Common myeloid progenitor, CD34-positive (primary cell): ENCODE results near the gene COL23A1.

ENCODE experiments used
- CTCF ChIA-PET: fragments of 350-600 bp; sonication (Branson Sonifier 250); formaldehyde crosslinking; loops from one replicate; lab custom pipeline; 2021; ENCODE audit warnings: antibody characterized with exemption; lab: Charles Lee
- POLR2A ChIA-PET: fragments of 350-600 bp; sonication (Branson Sonifier 250); formaldehyde crosslinking; loops from one replicate; lab custom pipeline; 2021; ENCODE audit warnings: antibody characterized with exemption; lab: Charles Lee
- DNase-seq, 3 donors: peaks; one replicate each; pipeline versions ENCODE4 v3.0.0 to v3.0.0-alpha.2; 2013
- H3K27ac ChIP-seq, 2 experiments: 1 replicate in 1 of 2; 2 replicates in 1 of 2; pipeline ENCODE4 v1.7.0; 2013; ENCODE audit warnings: inconsistent platforms in 2 of 2, low read length in 2 of 2, mild to moderate bottlenecking in 2 of 2, low read depth in 1 of 2, moderate library complexity in 1 of 2; ENCODE audit not compliant: severe bottlenecking in 2 of 2, insufficient read depth in 1 of 2, poor library complexity in 1 of 2
- H3K27me3 ChIP-seq, 5 experiments: replicated peaks in 2 of 5; 1 replicate in 3 of 5; 2 replicates in 2 of 5; pipeline versions ENCODE4 v1.6.1 to v1.7.0; 2013; ENCODE audit warnings: low read length in 4 of 5, mild to moderate bottlenecking in 2 of 5, moderate library complexity in 2 of 5, inconsistent platforms in 1 of 5; ENCODE audit not compliant: insufficient read depth in 5 of 5, control insufficient read depth in 4 of 5
- H3K36me3 ChIP-seq, 4 experiments: 1 replicate in 2 of 4; 2 replicates in 2 of 4; pipeline versions ENCODE4 v1.6.1 to v1.7.0; 2013; ENCODE audit warnings: low read length in 3 of 4, control low read depth in 1 of 4, mild to moderate bottlenecking in 1 of 4; ENCODE audit not compliant: control insufficient read depth in 4 of 4, insufficient read depth in 4 of 4
- H3K4me1 ChIP-seq, 4 experiments: 1 replicate in 3 of 4; 2 replicates in 1 of 4; pipeline versions ENCODE4 v1.6.1 to v1.7.1; 2013; ENCODE audit warnings: low read length in 3 of 4, mild to moderate bottlenecking in 3 of 4, control low read depth in 1 of 4, inconsistent platforms in 1 of 4, moderate library complexity in 1 of 4; ENCODE audit not compliant: control insufficient read depth in 4 of 4, insufficient read depth in 4 of 4; ENCODE audit errors: control extremely low read depth in 1 of 4
- H3K4me3 ChIP-seq, 7 experiments: 1 replicate in 4 of 7; 2 replicates in 3 of 7; pipeline versions ENCODE4 v1.5.1 to v1.7.0; 2013; ENCODE audit warnings: mild to moderate bottlenecking in 7 of 7, low read length in 6 of 7, moderate library complexity in 6 of 7, inconsistent platforms in 2 of 7, low read depth in 2 of 7, control low read depth in 1 of 7; ENCODE audit not compliant: insufficient read depth in 4 of 7, control insufficient read depth in 1 of 7; ENCODE audit errors: extremely low read depth in 1 of 7
- H3K9me3 ChIP-seq, 5 experiments: 1 replicate in 4 of 5; 2 replicates in 1 of 5; pipeline versions ENCODE4 v1.6.1 to v1.7.1; 2013; ENCODE audit warnings: low read length in 4 of 5, mild to moderate bottlenecking in 2 of 5, inconsistent platforms in 1 of 5, low read depth in 1 of 5, moderate library complexity in 1 of 5; ENCODE audit not compliant: control insufficient read depth in 4 of 5, insufficient read depth in 2 of 5; ENCODE audit errors: control extremely low read depth in 1 of 5
- WGBS: methylation state at CpG from one replicate; pipeline ENCODE4 v1.1.5; 2013; ENCODE audit not compliant: insufficient coverage; 5-methylcytosine and 5-hydroxymethylcytosine counted together

COL23A1 gene

DNA sequence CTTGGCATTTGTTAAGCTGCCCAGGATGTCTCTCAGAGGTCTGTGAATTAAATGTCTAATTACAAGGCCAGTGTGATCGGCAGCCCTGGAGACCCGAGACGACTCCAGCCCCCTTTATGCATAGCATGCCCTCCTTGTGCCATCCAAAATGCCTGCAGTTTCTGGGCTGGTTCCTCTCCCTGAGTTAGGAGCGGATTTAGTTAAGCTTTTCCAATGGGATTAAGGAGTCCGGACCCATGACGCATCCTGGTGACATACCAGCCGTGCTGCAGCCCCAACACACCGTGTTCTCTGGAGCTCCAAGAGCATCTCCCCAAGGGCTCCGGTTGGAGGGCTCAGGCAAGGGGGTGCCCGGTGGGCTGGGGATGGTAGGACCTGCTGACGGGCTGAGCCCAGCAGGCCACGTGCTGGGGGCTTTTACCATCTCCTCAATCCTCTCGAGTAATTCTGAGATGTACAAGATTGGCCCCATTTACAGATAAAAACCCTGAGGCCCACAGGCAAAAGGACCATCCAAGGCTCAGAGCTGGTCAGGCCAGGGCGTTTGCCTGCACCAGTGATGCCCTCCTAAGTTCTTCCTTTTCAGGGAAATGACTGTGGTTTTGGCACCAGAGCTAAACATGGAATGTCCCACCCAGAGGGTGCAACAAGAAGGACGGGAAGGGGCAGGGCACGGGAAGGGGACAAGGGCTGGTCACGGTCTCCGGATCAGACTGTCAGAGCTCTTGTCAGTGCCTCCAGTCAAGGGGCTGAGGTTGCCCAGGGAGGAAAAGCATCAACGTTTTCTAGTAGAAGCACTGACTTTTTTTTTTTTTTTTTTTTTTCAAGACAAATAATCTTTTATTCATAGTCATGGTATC lies 275.0 kb downstream of the COL23A1 start:
- ChIA-PET CTCF (interaction anchor here (0.6 kb wide), 1 partner anchor 35 kb away, joined by 4 read pairs; no protein-coding TSS in a partner anchor), POLR2A (no interaction called here)
- Histone ChIP-seq H3K27me3 (no peaks in the 10 kb centered on the region), H3K27ac (no peak overlapping the region), H3K4me3 (no peak overlapping the region), H3K36me3 (no peaks in the 10 kb centered on the region), H3K4me1 (peaks cover 0 to under 1% (median 0%) of the 10 kb centered on the region in 4 experiments), H3K9me3 (peaks cover 0 to 5% (median 3%) of the 10 kb centered on the region in 5 experiments)
- WGBS = 96% methylated on average over 18 of the region's 19 CpGs
- no peak for DNase-seq

DNA sequence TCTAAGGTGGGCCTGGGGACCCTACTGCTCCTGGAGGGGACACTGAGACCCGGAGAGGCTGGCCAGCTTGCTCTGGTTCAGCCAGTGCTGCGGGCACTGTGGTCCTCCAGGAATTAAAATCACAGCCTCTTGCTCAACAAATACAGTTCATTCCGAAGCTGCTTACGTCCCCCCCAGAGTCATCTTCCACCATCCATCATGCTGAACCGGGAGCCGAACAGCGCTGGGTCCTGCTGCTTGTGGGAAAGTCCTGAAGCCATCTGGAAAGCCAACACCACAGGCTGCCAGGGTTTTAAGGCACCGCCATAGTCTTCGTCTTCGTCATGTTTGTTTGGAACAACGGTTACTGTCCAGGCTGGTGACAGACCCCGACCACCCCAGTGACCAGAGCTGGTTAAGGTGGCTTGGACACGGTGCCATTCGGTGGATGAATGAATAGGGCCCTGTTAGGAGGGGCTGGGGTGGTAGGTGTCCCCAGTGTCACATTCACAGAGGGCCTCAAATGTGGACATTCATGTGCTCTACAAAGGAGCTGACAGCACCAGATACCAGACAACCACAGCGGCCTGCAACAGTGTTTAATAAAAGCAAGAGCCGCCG lies 276.0 kb downstream of the COL23A1 start:
- Histone ChIP-seq H3K4me3 (no peak overlapping the region), H3K27ac (no peak overlapping the region), H3K36me3 (no peaks in the 10 kb centered on the region), H3K4me1 (no peaks in the 10 kb centered on the region), H3K27me3 (no peaks in the 10 kb centered on the region), H3K9me3 (peaks cover 0 to 5% (median 3%) of the 10 kb centered on the region in 5 experiments)
- ChIA-PET POLR2A (no interaction called here), CTCF (no interaction called here)
- WGBS = 96% methylated on average over 15 of the region's 17 CpGs
- no peak for DNase-seq

DNA sequence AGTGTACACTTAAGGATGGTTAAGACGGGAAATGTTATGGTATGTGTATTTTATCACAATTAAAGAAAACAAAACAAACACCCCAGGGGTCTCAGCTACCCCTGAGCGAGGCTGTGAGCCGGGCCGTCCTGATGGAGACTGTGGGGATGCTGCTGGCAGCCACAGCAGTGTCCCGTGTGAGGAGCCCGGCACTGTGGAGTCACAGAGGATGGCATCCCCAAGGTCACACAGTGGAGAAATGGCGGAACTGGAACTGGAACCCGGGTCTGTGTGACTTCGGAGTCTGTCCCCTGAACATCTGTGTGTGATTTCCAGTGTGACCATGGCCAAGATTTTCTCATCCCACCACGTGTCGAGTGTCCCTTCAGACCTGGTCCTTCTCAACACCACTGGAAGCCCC lies 276.9 kb downstream of the COL23A1 start:
- Histone ChIP-seq H3K27ac (no peak overlapping the region), H3K9me3 (peaks cover 0 to 5% (median 3%) of the 10 kb centered on the region in 5 experiments), H3K27me3 (no peaks in the 10 kb centered on the region), H3K36me3 (no peaks in the 10 kb centered on the region), H3K4me3 (no peak overlapping the region), H3K4me1 (no peaks in the 10 kb centered on the region)
- DNase-seq = no peak
- ChIA-PET POLR2A (no interaction called here), CTCF (no interaction called here)
- 97% methylated on average over 8 of the region's 11 CpGs for WGBS

DNA sequence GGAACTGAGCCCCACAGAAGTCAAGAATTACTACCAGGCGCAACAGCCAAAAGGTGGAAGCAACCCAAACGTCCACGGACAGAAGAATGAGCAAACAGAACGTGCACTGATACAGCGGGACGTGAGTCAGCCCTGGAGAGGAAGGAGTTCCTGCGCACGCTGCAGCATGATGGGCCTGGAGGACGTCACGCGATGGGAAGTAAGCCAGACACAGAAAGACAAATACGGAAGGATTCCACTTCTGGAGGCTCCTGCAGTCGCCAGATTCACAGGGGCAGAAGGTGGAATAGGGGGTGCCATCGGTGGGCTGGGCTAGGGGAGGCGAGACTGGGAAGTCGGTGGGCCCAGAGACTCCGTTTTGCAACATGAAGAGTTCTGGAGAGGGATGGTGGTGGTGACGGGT lies 277.3 kb downstream of the COL23A1 start:
- CTCF ChIA-PET = no interaction called here
- POLR2A ChIA-PET = no interaction called here
- DNase-seq = no peak

DNA sequence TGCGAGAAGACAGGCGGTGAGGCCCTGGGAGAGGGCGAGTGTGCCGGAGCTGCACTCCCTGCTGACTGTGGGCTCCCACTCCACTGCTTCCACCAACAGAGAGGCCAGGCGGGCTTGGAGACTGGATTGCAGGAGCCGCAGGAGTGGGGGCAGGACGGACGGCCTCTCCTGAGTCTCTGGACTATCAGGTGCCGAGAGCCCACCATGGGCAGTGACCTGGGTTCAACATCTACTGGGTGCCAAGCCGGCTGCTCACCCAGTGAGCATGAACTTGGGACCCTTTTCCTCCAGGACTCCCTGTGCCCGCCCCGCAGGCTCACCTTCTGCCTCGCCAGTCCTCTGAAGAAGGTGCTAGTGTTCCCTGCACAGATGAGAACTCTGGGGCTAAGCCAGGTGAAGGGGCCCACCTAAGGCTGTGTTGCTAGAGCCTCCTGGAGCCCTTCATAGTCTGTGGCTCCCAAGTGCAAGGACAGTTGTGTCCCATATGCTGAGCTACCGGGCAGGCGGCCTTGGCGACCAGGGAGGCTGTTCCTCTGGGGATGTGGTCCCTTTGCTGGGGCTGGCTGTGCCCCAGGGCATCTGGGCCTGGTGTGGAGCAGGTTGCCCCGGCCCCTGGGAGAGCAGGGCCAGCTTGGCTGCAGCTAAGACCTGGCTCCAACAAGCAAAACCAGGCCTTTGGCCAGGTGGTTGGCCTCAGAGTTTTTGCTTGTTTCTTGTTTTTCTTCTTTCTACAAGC lies 279.9 kb downstream of the COL23A1 start:
- no peaks in the 10 kb centered on the region for H3K27me3 ChIP-seq
- ChIA-PET POLR2A (no interaction called here), CTCF (no interaction called here)
- H3K27ac ChIP-seq = no peak overlapping the region
- H3K36me3 ChIP-seq = no peaks in the 10 kb centered on the region
- H3K9me3 ChIP-seq = no peaks in the 10 kb centered on the region
- no peak overlapping the region for H3K4me3 ChIP-seq
- over 99% methylated on average over 14 of the region's 17 CpGs for WGBS
- no peak for DNase-seq
- peaks cover 0 to 8% (median 0%) of the 10 kb centered on the region in 4 experiments for H3K4me1 ChIP-seq

More for the DNA sequence above, 277.3 kb downstream of the COL23A1 start:
- H3K4me3 ChIP-seq = no peak overlapping the region
- no peak overlapping the region for H3K27ac ChIP-seq
- no peaks in the 10 kb centered on the region for H3K4me1 ChIP-seq
- no peaks in the 10 kb centered on the region for H3K36me3 ChIP-seq
- peaks cover 0 to 5% (median 0%) of the 10 kb centered on the region in 5 experiments for H3K9me3 ChIP-seq
- 88% methylated on average over 15 of the region's 18 CpGs for WGBS
- H3K27me3 ChIP-seq = no peaks in the 10 kb centered on the region

DNA sequence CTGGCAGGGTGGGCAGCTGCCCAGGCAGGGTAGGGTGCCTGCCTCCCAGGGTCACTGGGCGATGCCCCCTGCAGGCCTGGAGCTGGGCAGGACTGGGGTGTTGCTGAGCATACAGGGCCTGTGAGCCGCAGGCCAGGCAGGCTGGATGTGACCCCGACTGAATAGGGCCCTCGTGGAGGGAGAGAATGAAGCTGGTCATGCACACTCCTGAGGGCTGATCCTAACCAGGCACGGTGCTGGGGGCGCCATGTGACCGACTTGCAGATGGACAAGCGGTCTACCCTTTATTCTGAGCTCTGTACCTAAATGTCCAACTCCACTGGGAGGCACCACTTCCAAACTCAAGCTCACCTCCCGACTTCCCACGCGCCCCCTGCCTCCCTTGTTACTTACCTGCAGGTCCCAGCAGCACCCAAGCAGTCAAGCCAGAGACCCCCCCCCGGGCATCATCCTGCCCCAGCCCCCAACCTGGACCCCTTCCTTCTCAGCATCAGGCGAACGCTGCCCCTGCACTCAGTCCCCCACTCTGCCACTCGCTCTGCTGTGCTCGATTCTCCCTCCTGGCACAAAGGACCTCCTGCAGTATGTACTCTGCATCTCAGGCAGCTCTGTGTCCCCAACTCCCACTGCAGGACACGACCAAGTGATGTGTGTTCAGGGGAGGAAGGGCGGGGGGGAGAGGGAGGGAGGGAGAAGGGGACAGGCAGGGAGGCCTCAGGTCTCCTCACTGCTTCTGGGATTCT lies 280.8 kb downstream of the COL23A1 start:
- Histone ChIP-seq H3K36me3 (no peaks in the 10 kb centered on the region), H3K4me3 (no peak overlapping the region), H3K27me3 (no peaks in the 10 kb centered on the region), H3K4me1 (peaks cover 0 to 8% (median 0%) of the 10 kb centered on the region in 4 experiments), H3K27ac (no peak overlapping the region), H3K9me3 (no peaks in the 10 kb centered on the region)
- 89% methylated on average over 12 of the region's 18 CpGs for WGBS
- no peak for DNase-seq
- CTCF ChIA-PET = interaction anchor here (1.3 kb wide), 1 partner anchor 25 kb away, joined by 3 read pairs; no protein-coding TSS in a partner anchor
- POLR2A ChIA-PET = no interaction called here
